GM12865 (cell line): Measurements from ENCODE around the gene CCDC184.
"Not testable (repeated sequence)": the region's sequence is repeated elsewhere in the genome, so short reads cannot be mapped to it uniquely, and the experiment has no call there.

Experiments used
- DNase-seq: peaks from one replicate; pipeline ENCODE4 v3.0.0; 2010; ENCODE audit warnings: low read depth
- H3K4me3 ChIP-seq: 2 replicates; pipeline ENCODE4 v1.5.1; 2011; ENCODE audit warnings: mild to moderate bottlenecking, low read depth, low read length, control low read depth
- TF ChIP-seq, protein P1 (sequence below): IDR thresholded peaks from 2 replicates; pipeline ENCODE4 v1.5.1; 2011; ENCODE audit warnings: low read length, control low read depth, low read depth, inconsistent platforms; ENCODE audit not compliant: insufficient read depth; ENCODE audit errors: missing control alignments

The CCDC184 gene

DNA sequence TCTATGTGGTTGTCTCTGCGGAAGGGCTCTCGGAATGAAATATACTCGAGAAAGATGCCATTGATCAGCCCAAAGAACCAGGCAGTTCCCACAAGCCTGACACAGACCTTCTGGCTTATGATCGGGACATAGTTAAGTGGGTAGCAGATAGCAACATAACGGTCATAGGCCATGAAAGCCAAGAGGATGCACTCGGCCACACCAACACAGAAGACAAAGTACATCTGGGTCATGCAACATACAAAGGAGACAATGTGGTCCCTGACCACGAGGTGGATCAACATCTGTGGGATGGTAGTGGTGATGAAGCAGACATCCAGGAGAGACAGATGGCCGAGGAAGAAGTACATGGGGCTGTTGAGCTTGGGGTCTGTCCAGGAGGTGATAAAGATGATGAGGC lies 19.3 kb downstream of the CCDC184 start:
- no peak for DNase-seq
- H3K4me3 ChIP-seq: no peak overlapping the region
- TF ChIP-seq, protein P1, sequence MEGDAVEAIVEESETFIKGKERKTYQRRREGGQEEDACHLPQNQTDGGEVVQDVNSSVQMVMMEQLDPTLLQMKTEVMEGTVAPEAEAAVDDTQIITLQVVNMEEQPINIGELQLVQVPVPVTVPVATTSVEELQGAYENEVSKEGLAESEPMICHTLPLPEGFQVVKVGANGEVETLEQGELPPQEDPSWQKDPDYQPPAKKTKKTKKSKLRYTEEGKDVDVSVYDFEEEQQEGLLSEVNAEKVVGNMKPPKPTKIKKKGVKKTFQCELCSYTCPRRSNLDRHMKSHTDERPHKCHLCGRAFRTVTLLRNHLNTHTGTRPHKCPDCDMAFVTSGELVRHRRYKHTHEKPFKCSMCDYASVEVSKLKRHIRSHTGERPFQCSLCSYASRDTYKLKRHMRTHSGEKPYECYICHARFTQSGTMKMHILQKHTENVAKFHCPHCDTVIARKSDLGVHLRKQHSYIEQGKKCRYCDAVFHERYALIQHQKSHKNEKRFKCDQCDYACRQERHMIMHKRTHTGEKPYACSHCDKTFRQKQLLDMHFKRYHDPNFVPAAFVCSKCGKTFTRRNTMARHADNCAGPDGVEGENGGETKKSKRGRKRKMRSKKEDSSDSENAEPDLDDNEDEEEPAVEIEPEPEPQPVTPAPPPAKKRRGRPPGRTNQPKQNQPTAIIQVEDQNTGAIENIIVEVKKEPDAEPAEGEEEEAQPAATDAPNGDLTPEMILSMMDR: no peak

DNA sequence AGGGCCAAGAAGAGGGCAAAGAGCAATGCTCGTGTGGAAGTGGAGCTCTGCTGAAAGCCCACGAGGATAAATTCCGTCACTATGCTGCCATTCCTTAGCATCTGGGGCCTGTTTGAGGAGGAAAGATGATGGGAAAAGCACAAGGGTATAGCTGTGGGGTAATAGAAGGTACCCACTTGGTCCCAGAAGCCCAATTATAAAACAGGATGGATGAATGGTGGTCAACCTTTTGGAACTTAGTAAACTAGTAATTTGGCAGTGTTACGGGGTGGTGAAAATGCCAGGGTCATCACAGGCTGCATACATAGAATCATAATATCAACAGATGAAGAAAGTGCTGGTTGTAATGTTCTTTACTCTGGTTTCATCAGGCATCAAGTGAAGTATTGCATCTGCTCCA lies 19.7 kb downstream of the CCDC184 start, which contains the start of gene OR10AD1:
Gene OR10AD1 (minus strand): TSS at position 101 of the 400 bp plus-strand sequence. CDS start 0 bp downstream, at position 101.
- TF ChIP-seq, protein P1: no peak
- no peak within 1 kb of the TSS for H3K4me3 ChIP-seq
- DNase-seq: no peak

DNA sequence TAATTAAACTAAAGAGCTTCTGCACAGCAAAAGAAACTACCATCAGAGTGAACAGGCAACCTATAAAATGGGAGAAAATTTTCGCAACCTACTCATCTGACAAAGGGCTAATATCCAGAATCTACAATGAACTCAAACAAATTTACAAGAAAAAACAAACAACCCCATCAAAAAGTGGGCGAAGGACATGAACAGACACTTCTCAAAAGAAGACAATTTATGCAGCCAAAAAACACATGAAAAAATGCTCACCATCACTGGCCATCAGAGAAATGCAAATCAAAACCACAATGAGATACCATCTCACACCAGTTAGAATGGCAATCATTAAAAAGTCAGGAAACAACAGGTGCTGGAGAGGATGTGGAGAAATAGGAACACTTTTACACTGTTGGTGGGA lies 26.1 kb downstream of the CCDC184 start:
- H3K4me3 ChIP-seq, DNase-seq: not testable (repeated sequence)

DNA sequence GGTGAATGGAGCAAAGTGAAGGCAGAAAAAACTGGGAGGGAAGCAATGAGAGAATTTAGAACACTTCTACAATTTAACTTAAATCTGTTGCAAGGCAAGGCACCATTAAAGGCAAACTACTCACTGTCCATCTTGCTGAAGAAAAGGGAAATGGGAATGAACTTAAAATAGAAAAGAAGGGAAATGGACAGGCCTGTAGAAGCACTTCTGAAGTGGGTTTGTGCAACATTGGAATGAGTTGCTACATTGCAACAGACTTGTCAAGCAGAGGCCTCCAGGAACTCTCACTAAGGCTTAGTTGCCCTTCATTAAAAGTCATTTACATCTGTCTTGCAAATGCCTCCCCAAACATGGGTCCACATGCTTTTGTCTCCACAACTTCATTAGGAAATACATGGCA lies 33.3 kb downstream of the CCDC184 start:
- TF ChIP-seq, protein P1: no peak
- H3K4me3 ChIP-seq: no peak overlapping the region
- DNase-seq: no peak

DNA sequence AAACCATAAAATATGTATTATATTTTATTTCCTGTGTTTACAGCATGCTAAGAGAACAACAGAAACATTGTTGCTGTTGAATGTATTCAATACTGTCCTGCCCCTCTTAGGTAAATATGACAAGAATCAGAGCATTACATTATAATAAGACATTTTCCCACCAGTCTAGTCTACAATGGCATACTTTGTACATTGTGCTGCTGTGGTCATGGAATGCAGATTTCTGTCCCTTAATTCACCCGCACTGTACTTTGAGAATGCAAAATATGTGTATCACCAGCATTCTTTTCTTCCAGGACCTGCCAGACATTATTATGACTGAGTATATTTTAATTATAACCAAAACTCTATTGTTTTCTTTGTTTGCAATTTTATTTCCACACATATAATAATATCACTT lies 36.2 kb downstream of the CCDC184 start:
- TF ChIP-seq, protein P1: no peak
- H3K4me3 ChIP-seq: no peak overlapping the region
- DNase-seq: no peak

DNA sequence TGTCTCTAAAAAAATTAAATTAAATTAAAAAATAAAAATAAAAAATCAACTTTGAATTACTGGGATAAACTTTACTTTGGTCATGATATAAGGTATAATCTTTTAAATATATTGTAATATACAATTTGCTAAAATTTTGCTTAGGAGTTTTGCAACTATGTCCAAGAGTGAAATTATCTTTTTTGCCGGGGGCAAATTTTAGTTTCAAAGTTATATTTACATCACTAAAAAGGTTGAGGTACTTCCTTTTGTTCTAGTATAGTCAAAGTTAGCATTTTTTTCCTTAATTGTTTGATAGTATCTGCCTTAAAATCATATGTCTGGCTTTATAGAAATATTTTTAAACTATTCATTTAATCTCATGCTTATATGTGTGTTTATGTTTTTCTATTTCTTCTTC lies 37.3 kb downstream of the CCDC184 start:
- TF ChIP-seq, protein P1: no peak
- no peak overlapping the region for H3K4me3 ChIP-seq
- no peak for DNase-seq

DNA sequence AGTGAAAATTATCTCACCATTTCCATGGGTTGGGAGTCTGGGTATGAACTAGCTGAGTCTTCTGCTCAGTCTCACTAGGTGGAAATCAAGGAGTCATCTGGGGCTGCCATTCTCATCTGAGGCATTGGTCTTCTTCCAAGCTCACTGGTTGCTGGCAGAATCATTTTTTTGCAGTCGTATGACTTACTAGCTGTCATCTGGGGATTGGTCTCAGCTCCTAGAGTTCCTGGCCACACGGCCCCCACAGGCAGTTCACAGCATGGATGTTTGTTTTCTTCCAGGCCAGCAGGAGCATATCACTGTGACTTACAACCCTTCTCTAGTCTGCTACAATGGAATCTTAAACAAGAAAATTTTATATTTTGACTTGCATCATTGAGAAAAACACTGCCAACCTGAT lies 38.2 kb downstream of the CCDC184 start:
- no peak for DNase-seq
- H3K4me3 ChIP-seq: no peak overlapping the region
- TF ChIP-seq, protein P1: no peak

DNA sequence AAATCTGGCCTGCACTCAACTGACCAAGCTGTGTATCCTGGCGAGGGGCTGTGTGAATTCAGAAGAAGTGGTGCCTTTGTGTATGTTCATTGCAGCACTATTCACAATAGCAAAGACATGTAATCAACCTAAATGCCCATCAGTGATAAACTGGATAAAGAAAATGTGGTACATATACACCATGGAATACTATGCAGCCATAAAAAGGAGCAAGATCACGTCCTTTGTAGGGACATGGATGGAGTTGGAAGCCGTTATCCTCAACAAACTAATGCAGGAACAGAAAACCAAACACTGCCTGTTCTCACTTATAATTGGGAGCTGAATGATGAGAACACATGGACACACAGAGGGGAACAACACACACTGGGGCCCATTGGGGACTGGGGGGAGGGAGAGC lies 41.1 kb downstream of the CCDC184 start:
- DNase-seq, H3K4me3 ChIP-seq: not testable (repeated sequence)

DNA sequence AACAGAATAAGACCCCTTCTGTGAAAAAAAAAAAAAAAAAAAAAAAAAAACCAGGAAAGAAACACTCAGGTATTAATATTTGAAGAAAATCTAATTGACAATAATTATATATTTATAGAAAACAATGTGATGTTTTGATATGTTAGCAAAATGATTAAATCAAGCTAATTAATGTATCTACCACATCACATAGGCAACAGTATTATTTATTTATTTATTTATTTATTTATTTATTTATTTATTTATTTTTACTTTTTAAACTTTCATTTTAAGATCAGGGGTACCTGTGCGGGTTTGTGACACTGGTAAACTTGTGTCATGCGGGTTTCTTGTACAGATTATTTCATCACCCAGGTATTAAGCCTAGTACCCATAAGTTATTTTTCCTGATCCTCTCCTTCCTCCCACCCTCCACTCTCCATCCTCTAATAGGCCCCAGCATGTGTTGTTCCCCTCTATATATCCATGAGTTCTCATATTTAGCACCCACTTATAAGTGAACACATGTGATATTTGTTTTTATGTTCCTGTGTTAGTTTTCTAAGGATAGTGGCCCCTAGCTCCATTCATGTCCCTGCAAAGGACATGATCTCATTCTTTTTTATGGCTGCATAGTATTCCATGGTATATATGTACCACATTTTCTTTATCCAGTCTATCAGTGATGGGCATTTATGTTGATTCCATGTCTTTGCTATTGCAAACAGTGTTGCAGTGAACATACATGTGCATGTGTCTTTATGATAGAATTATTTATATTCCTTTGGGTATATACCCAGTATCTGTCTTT lies 47.9 kb downstream of the CCDC184 start:
- not testable (repeated sequence) for DNase-seq, H3K4me3 ChIP-seq
